Central memory CD4-positive, alpha-beta T cell (primary cell): Measurements from ENCODE around the gene TRIM26.

ENCODE experiments used
- DNase-seq: peaks from one replicate; pipeline ENCODE4 v3.0.0; 2022

The TRIM26 gene

GRCh38 chr6:30207619-30208295, 5.4 kb downstream of the TRIM26 start:
- no peak for DNase-seq

GRCh38 chr6:30206799-30207618, 6.2 kb downstream of the TRIM26 start:
- no peak for DNase-seq

GRCh38 chr6:30206152-30206551, 7.1 kb downstream of the TRIM26 start:
- DNase-seq, result no peak

DNA sequence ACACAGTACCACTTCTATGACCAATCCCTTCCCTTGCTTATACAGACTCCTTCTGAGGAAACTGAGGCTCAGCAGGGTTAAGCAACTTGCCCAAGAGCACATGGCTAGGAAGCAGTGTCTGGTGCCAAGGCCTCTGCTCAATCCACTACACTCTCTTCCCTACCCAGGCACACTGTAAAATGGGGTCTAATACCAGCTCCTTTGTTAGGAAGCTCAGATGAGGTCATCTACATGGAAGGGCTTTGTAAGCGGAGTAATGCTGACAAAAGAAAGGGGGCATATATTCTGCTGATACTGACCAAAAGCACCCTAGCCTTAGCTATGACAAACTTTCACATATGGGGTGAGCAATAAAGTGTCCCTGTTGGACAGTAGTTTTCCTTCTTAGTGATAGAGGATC, 9.1 kb downstream of the TRIM26 start:
- no peak for DNase-seq

GRCh38 chr6:30202366-30202765, 10.8 kb downstream of the TRIM26 start:
- DNase-seq, result no peak

DNA sequence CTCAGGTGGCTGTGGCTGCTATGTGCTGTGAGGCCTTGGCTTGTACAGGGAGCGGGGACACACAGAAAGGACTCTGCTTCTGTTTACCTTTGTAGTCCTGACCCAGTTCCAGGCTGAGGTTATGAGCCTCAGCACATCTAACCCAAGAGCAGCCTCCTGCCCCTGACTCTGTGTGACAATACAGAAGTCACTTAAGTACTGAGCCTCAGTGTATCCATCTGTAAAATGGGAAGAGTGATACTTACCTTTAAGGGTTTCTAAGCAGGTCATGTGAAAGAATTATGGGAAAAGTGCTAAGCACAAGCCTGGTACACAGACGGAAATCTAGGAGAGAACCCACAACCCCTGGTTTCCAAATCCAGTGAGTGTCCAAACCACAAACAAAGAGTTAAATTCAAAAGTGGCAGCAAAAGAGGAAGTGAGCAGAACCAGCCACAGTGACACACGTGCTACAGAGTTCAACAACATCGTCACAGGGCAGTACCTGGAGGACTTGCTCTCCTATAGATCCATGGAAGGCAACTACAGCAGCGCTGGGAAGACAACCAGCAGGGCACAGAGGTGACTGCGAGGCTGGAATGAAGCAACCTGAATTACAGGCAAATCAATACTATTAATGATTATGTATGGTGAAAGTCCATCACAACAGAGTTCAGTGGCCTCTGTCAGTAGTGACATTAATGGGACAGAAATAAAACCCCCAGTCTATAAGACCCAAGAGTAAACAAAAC, 12.5 kb downstream of the TRIM26 start:
- DNase-seq, result no peak

DNA sequence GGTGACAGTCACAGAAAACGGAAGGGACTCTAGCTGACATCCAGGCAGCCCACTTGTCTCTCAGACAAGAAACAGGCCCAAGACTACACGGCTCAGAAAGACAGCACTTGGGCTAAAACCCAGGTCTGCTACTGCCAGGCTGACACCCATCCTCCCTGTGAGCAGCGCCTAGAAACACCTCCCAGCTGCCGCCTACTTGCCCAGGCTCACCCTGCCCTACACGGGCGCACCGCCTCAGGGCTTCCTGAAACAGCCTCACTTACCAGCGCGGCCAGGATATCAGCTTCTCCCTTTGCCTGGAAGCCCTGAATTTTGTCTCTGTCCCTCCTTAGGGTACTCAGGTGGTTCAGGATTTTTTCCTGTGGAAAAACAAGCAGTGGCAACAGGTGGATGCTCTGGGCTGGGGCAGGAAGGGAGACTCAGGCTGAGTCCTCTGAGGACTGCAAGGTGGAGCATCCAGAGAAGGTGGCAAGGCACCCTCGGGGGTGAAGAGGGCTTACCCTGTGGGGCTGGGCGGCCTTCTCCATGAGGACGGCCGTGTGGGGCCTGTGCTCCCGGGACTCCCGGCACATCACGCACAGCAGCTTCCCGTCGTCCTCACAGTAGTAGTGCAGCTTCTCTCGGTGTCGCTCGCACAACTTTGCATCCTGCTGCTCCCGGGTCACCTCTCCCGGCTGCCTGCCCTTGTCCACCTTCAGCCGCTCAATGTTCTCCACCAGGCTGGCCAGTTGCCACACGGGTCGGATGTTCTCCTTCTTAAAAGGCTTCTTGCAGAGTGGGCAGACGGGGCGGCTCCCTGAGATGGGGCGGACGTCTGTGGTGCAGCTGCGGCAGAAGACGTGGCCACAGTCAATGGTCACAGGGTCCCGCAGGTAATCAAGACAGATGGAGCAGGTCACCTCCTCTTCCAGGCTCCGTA, 14.8 kb downstream of the TRIM26 start:
- no peak for DNase-seq

DNA sequence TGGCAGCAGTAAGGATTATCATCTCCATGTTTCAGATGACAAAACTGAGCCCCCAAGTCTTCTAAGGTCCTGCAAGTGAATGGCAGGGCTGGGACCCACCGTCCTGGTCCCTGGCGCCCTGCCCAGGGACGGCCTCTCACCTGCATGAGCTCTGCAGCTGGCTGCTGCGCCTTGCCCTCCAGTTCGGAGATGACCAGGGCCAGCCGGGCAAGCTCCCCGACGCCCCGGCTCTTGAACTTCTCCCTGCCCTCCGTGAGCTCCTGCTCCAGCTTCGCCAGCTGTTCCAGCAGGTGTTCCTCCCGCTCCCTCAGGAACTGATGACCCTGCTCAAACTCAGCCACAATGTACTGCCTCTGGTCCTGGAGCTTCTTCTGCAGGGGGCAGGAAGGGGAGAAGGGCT, 16.8 kb downstream of the TRIM26 start:
- DNase-seq, result no peak

GRCh38 chr6:30195951-30196350, 17.3 kb downstream of the TRIM26 start:
- no peak for DNase-seq

DNA sequence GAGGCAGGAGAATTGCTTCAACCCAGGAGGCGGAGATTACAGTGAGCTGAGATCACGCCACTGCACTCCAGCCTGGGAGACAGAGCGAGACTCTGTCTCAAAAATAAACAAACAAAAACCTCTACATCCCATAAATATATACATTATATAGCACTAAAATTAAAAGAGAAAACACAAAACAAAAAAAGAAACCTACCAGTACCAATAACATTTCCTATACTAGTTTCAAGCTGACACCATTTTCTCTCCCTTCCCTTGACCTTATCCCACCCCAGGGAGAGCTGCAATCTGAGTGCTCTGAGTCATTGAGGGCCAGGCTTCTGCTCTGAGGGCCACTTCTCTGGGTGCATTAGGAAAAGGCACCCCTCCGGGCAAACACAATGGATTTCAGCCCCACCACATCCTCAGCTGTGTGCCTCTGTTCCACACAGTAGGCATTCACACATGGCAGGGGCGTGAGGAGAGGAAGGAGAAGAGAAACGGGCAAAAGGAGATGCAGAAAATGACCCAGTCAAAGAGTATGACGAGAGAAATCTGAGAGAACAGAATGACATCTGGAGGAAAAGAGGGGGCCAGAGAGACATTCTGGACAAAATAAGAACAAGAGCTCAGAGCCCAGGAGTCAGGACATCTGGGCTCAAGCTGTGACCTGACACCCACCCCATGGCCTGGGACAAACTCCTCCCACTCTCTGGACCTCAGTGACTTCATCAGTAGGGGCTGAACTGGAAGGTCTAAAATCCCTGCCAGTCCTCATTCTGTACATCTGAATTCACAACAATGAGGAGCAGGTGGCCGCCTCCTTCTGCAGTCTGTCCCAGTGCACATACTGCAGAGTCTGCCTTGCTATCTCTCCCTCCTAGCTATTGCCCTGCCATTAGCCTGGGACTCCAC, 18.2 kb downstream of the TRIM26 start:
- DNase-seq, result no peak

- no peak for DNase-seq
These were observed 21.1 kb downstream of the TRIM26 start for GRCh38 chr6:30192076-30192475.

- DNase-seq, result no peak
These were observed 24.7 kb downstream of the TRIM26 start for GRCh38 chr6:30188541-30188940.

DNA sequence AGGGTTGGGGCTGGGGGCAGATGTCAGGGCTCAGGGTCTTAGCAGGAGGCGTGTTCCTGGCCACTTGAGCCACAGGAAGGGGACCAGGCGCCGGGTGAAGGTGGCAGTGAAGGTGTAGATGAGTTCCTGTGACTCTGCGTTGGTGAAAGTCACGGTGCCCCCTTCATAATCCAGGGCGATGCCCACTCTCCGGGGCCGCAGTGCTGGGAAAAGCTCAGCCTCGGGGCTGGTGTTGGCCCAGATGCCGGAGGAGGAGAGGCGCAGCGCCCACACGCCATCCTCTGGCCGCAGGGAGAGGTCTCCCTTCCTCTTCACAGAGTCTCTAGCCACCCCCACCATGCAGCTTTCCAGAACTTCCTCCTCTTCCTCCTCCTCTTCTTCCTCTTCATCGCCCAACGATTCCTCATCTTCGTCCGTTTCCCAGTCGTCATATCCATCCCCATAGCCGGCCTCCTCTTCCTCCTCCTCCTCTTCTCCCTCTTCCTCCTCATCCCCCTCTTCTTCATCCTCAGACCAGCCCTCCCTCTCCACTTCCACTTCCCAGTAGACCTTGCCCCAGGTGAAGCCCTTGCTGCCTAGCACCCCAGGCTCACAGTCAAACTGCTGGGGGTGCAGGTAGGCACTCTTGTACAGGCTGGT, 27.2 kb downstream of the TRIM26 start:
- DNase-seq, result no peak

- no peak for DNase-seq
These were observed 28.7 kb downstream of the TRIM26 start for GRCh38 chr6:30184417-30185031.

DNA sequence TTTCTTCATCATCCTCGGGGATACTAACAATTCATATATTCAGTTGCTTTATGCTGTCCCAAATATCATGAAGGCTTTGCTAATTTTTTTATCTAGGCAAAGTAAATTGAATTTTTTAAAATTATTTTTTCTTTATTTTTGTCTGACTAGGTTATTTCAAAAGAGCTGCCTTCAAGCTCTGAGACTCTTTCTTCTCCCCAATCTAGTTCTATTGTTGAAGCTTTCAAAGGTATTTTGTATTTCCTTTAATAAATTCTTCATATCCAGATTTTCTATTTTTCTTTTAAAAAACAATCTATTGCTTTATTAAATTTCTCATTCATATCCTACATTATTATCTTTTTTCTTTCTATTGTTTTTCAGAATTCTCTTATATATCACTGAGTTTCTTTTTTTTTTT, 33.1 kb downstream of the TRIM26 start:
- DNase-seq, result no peak

GRCh38 chr6:30178837-30179236, 34.4 kb downstream of the TRIM26 start:
- no peak for DNase-seq

DNA sequence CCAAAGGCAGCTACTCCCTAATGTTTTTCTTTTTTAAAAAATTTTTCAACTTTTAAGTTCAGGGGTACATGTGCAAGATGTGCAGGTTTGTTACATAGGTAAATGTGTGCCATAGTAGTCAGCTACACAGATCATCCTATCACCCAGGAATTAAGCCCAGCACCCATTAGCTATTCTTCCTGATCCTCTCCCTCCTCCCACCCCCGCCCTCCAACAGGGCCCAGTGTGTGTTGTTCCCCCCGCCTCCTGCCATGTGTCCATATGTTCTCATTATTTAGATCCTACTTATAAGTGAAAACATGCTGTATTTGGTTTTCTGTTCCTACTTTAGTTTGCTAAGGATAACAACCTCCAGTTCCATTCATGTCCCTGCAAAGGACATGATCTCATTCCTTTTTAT, 37.4 kb downstream of the TRIM26 start:
- no peak for DNase-seq

- DNase-seq, result no peak
These were observed 40.5 kb downstream of the TRIM26 start for GRCh38 chr6:30172681-30173080.

DNA sequence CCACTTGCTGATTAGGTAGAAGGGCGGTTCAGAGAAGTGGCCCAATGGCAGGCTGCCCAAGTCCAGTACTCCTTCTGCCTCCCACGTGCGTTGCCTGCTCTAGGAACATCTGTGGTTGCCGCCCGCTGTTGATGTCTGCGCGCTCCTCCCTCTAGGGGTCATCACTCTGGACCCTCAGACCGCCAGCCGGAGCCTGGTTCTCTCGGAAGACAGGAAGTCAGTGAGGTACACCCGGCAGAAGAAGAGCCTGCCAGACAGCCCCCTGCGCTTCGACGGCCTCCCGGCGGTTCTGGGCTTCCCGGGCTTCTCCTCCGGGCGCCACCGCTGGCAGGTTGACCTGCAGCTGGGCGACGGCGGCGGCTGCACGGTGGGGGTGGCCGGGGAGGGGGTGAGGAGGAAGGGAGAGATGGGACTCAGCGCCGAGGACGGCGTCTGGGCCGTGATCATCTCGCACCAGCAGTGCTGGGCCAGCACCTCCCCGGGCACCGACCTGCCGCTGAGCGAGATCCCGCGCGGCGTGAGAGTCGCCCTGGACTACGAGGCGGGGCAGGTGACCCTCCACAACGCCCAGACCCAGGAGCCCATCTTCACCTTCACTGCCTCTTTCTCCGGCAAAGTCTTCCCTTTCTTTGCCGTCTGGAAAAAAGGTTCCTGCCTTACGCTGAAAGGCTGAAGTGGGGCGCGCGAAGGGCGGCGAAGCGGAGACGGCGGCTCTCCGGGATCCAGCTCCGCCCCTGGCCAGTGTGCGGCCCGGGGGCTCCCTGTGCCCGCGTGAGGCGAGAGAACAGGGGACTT, 41.3 kb downstream of the TRIM26 start:
- no peak for DNase-seq
